SJSA1 (cell line): ENCODE data around the gene ERICH6B. TPM values are rescaled to one million over a fixed set of nuclear protein-coding genes. Genes with fewer than 3 reads are reported as not detected.

ENCODE experiments used
- total RNA-seq: library from RNA; depleted of rRNA; stranded (reverse); fragments of >200 nt; shearing (Covaris generic); gene quantifications from 2 replicates; pipeline ENCODE4 v1.2.3, GENCODE V29; 2014; rRNA removed

ERICH6B gene
- total RNA-seq, 1 experiment from 2014 or later = not detected

Other genes with a start within 250 kb of the ERICH6B start
- gene SLC25A30, start 197.4 kb downstream of the ERICH6B start, total RNA-seq = 6.7 and 10.2 TPM in 2 replicates
- gene COG3, start 150.8 kb downstream of the ERICH6B start, total RNA-seq = 23.3 and 24.5 TPM in 2 replicates
- gene CBY2, start 86.6 kb upstream of the ERICH6B start, total RNA-seq = not detected in 2 replicates
- gene SIAH3, start 236.0 kb upstream of the ERICH6B start, total RNA-seq = 0.08 TPM in 1 of 2 replicates, not detected in the other